GM21423 (cell line): ENCODE results near the gene PAPPA.

Experiments
- ATAC-seq: cut with Tn5 transposase; IDR thresholded peaks from one replicate; pipeline ENCODE4 v1.9.1; 2021; ENCODE audit warnings: mild to moderate bottlenecking, moderate library complexity; ENCODE audit not compliant: unreplicated experiment

Gene PAPPA

DNA sequence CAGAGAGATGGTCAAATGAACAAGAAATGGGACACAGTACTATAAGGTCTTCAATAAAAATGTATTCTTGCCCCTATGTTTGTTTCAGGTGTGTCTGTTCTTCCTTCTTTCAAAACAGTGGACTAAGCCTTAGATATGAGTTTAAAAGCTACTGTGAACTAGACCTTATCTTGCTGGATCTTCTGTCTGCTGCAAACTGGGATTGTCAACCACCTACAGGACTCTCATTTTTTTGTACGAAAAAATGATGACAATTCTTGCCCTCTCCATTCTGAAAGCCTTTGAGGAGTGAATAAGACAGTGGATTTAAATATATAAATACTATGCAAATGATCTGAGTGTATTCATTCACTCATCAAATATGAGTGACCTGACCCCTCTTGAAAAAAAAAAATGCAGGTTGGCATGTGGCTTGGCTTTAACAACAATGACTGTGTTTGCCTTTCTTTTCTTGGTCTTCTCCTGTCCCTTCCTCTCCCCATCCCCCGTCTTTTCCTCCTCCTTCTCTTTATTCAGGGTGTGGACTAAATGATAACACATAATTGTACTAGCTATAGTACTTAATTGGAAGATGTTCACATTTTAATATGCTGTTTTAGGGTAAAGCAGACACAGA lies 298.0 kb downstream of the PAPPA start:
- no peak for ATAC-seq
